GM10248 (cell line): ENCODE measurements around the gene ZBTB17.

Source experiments
- CTCF ChIA-PET: fragments of 300-600 bp; sonication (Branson Sonifier 250); formaldehyde crosslinking; extraction: SDS; loops from one replicate; lab custom pipeline; 2021; ENCODE audit warnings: antibody characterized with exemption; lab: Yijun Ruan, JAX
- POLR2A ChIA-PET: fragments of 350-650 bp; sonication (Branson Sonifier 250); formaldehyde crosslinking; extraction: SDS; loops from one replicate; lab custom pipeline; 2020; ENCODE audit warnings: antibody characterized with exemption; lab: Yijun Ruan, JAX
- DNase-seq: peaks from one replicate; pipeline ENCODE4 v3.0.0; 2012; ENCODE audit errors: extremely low spot score
- TF ChIP-seq, protein P1 (sequence below): IDR thresholded peaks from 2 replicates; pipeline ENCODE4 v1.5.1; 2012; ENCODE audit warnings: mild to moderate bottlenecking, low read depth; ENCODE audit errors: extremely low read depth, missing control alignments, control extremely low read depth

ZBTB17 gene

GRCh38 chr1:15939181-15940109 lies 36.5 kb downstream of the ZBTB17 start:
- ChIA-PET POLR2A (no interaction called here), CTCF (no interaction called here)
- no peak for DNase-seq
- TF ChIP-seq, protein P1, sequence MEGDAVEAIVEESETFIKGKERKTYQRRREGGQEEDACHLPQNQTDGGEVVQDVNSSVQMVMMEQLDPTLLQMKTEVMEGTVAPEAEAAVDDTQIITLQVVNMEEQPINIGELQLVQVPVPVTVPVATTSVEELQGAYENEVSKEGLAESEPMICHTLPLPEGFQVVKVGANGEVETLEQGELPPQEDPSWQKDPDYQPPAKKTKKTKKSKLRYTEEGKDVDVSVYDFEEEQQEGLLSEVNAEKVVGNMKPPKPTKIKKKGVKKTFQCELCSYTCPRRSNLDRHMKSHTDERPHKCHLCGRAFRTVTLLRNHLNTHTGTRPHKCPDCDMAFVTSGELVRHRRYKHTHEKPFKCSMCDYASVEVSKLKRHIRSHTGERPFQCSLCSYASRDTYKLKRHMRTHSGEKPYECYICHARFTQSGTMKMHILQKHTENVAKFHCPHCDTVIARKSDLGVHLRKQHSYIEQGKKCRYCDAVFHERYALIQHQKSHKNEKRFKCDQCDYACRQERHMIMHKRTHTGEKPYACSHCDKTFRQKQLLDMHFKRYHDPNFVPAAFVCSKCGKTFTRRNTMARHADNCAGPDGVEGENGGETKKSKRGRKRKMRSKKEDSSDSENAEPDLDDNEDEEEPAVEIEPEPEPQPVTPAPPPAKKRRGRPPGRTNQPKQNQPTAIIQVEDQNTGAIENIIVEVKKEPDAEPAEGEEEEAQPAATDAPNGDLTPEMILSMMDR = no peak

GRCh38 chr1:15938628-15939161 lies 37.2 kb downstream of the ZBTB17 start:
- POLR2A ChIA-PET = interaction anchor here (0.6 kb wide), 2 partner anchors 44 to 171 kb away, joined by 3 to 8 read pairs; no protein-coding TSS in a partner anchor
- CTCF ChIA-PET = no interaction called here
- TF ChIP-seq, protein P1 = no peak
- DNase-seq = peak; percentile 17

GRCh38 chr1:15937706-15938168 lies 38.2 kb downstream of the ZBTB17 start:
- POLR2A ChIA-PET = interaction anchor here (0.5 to 0.6 kb wide), 2 partner anchors 126 to 170 kb away, joined by 3 to 4 read pairs; no protein-coding TSS in a partner anchor
- peak; percentile 19 for DNase-seq
- CTCF ChIA-PET = interaction anchor here (0.8 to 1.0 kb wide), 2 partner anchors 9 to 12 kb away, joined by 3 to 5 read pairs; no protein-coding TSS in a partner anchor
- TF ChIP-seq, protein P1 = peak; percentile 11

GRCh38 chr1:15937146-15937545 lies 38.8 kb downstream of the ZBTB17 start:
- ChIA-PET POLR2A (interaction anchor here (0.5 kb wide), 1 partner anchor 125 kb away, joined by 4 read pairs; no protein-coding TSS in a partner anchor), CTCF (interaction anchor here (0.8 to 1.6 kb wide), 3 partner anchors 8 to 141 kb away, joined by 3 to 5 read pairs (median 4); no protein-coding TSS in a partner anchor)
- peak; percentile 11 for DNase-seq
- TF ChIP-seq, protein P1 = no peak

DNA sequence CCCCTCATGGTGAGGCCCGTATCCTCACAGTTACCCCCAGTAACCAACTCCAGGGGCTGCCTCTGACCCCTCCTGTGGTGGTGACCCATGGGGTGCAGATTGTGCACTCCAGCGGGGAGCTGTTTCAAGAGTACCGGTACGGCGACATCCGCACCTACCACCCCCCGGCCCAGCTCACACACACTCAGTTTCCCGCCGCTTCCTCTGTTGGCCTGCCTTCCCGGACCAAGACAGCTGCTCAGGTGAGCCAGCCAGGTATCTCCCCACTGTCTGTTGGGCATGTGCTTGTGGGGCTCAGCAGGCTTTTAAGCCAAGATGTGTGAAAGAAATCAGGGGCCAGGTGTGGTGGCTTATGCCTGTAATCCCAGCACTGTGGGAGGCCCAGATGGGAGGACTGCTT lies 39.9 kb downstream of the ZBTB17 start:
- POLR2A ChIA-PET = no interaction called here
- TF ChIP-seq, protein P1 = no peak
- no peak for DNase-seq
- CTCF ChIA-PET = interaction anchor here (1.4 to 1.6 kb wide), 2 partner anchors 10 to 142 kb away, joined by 4 to 7 read pairs; no protein-coding TSS in a partner anchor
